ENCODE results near the gene HSP90AA1. TPM values are rescaled to one million over a fixed set of nuclear protein-coding genes. Genes with fewer than 3 reads are reported as not detected.

Gene HSP90AA1
- total RNA-seq, 1 donor from 2014 or later, result 280 TPM

GRCh38 chr14:102043251-102044025, 43.4 kb downstream of the HSP90AA1 start:
- TF ChIP-seq CTCF (IDR thresholded peaks at IDR 0.05; ENCODE audit: insufficient read depth, low read length, severe bottlenecking), result no peak
- Histone ChIP-seq H3K36me3 (ENCODE audit: control insufficient read depth, insufficient read depth, low read length) (peaks cover 53% of the 10 kb centered on the region), H3K27me3 (ENCODE audit: control insufficient read depth, insufficient read depth, low read length) (no peaks in the 10 kb centered on the region), H3K4me3 (ENCODE audit: low read depth, low read length) (no peak overlapping the region)
- DNase-seq (ENCODE audit: low read depth) (no peak), FAIRE-seq (no peak)

GRCh38 chr14:102042699-102043098, 44.1 kb downstream of the HSP90AA1 start:
- DNase-seq (ENCODE audit: low read depth), result no peak
- Histone ChIP-seq H3K4me3 (ENCODE audit: low read depth, low read length) (no peak overlapping the region), H3K36me3 (ENCODE audit: control insufficient read depth, insufficient read depth, low read length) (peaks cover 50% of the 10 kb centered on the region), H3K27me3 (ENCODE audit: control insufficient read depth, insufficient read depth, low read length) (no peaks in the 10 kb centered on the region)
- TF ChIP-seq CTCF (IDR thresholded peaks at IDR 0.05; ENCODE audit: insufficient read depth, low read length, severe bottlenecking), result no peak
- FAIRE-seq, result no peak

- no peak for TF ChIP-seq CTCF (IDR thresholded peaks at IDR 0.05; ENCODE audit: insufficient read depth, low read length, severe bottlenecking)
- no peak for FAIRE-seq
- no peak for DNase-seq (ENCODE audit: low read depth)
- Histone ChIP-seq H3K36me3 (ENCODE audit: control insufficient read depth, insufficient read depth, low read length) (peaks cover 61% of the 10 kb centered on the region), H3K27me3 (ENCODE audit: control insufficient read depth, insufficient read depth, low read length) (no peaks in the 10 kb centered on the region), H3K4me3 (ENCODE audit: low read depth, low read length) (no peak overlapping the region)
These were observed 46.7 kb downstream of the HSP90AA1 start for GRCh38 chr14:102040153-102040552.

DNA sequence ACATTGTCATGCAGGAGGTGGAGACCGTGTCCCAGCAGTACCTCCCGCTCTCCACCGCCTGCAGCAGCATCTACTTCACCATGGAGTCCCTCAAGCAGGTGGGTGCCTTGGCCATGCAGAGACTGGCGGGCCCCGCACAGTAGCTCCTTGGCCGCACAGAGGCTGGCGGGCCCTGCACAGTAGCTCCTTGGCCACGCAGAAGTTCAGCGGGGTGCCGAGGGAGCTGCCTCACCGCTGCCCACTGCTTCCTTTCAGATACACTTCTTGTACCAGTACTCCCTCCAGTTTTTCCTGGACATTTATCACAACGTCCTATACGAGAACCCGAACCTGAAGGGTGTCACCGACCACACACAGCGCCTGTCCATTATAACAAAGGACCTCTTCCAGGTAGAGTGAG, 47.7 kb downstream of the HSP90AA1 start:
- Histone ChIP-seq H3K36me3 (ENCODE audit: control insufficient read depth, insufficient read depth, low read length) (peaks cover 57% of the 10 kb centered on the region), H3K4me3 (ENCODE audit: low read depth, low read length) (no peak overlapping the region), H3K27me3 (ENCODE audit: control insufficient read depth, insufficient read depth, low read length) (no peaks in the 10 kb centered on the region)
- FAIRE-seq (no peak), DNase-seq (ENCODE audit: low read depth) (no peak)
- no peak for TF ChIP-seq CTCF (IDR thresholded peaks at IDR 0.05; ENCODE audit: insufficient read depth, low read length, severe bottlenecking)

GRCh38 chr14:102037686-102038085, 49.2 kb downstream of the HSP90AA1 start:
- Histone ChIP-seq H3K36me3 (ENCODE audit: control insufficient read depth, insufficient read depth, low read length) (peaks cover 61% of the 10 kb centered on the region), H3K27me3 (ENCODE audit: control insufficient read depth, insufficient read depth, low read length) (no peaks in the 10 kb centered on the region), H3K4me3 (ENCODE audit: low read depth, low read length) (no peak overlapping the region)
- DNase-seq (ENCODE audit: low read depth) (no peak), FAIRE-seq (no peak)
- no peak for TF ChIP-seq CTCF (IDR thresholded peaks at IDR 0.05; ENCODE audit: insufficient read depth, low read length, severe bottlenecking)

DNA sequence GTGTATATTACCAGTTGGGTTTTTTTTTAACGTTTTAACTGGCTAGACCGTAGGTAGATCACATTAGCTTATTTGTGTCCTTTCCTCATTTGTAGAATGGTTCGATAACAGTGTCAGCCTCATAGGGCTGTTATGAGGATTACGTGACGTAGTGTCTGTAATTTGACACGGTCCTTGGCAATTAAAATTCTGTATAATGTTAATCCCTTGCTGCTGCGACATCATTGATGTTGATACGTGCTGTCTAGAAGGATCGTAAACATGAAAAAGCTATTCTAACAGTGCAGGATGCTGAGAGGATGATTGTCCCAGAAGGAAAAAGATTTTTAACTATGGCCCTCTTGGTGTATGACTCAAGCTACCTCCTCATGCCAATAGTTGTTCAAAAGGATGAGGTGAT, 50.9 kb downstream of the HSP90AA1 start:
- no peak for TF ChIP-seq CTCF (IDR thresholded peaks at IDR 0.05; ENCODE audit: insufficient read depth, low read length, severe bottlenecking)
- H3K36me3 ChIP-seq (ENCODE audit: control insufficient read depth, insufficient read depth, low read length), result peaks cover 52% of the 10 kb centered on the region
- DNase-seq (ENCODE audit: low read depth) (no peak), FAIRE-seq (no peak)
- H3K27me3 ChIP-seq (ENCODE audit: control insufficient read depth, insufficient read depth, low read length), result no peaks in the 10 kb centered on the region
- H3K4me3 ChIP-seq (ENCODE audit: low read depth, low read length), result no peak overlapping the region
